Cardiac muscle cell (in vitro differentiated cells and primary cell): Measurements from ENCODE around the gene SAXO1. TPM values are rescaled to one million over a fixed set of nuclear protein-coding genes. Genes with fewer than 3 reads are reported as not detected.

ENCODE experiments used
- DNase-seq, 2 donors: peaks; one replicate each; pipeline versions ENCODE4 v3.0.0 to v3.0.0-alpha.2; 2010 to 2017; ENCODE audit warnings: low read depth in 1 of 2, low spot score in 1 of 2
- H3K27ac ChIP-seq: fragments of 200-600 bp; sonication (generic); 2 replicates; pipeline ENCODE4 v1.5.1; 2016
- H3K27me3 ChIP-seq: fragments of 200-600 bp; sonication (generic); 2 replicates; pipeline ENCODE4 v1.6.0; 2016; ENCODE audit warnings: control low read depth
- H3K36me3 ChIP-seq: fragments of 200-600 bp; sonication (generic); 2 replicates; pipeline ENCODE4 v1.5.1; 2016; ENCODE audit warnings: control low read depth
- H3K4me1 ChIP-seq: fragments of 200-600 bp; sonication (generic); 2 replicates; pipeline ENCODE4 v1.8.1; 2017; ENCODE audit warnings: low read depth, mild to moderate bottlenecking, mixed run types
- H3K4me3 ChIP-seq: fragments of 200-600 bp; sonication (generic); 2 replicates; pipeline ENCODE4 v1.5.1; 2016; ENCODE audit warnings: mild to moderate bottlenecking
- H3K9me3 ChIP-seq: fragments of 200-600 bp; sonication (generic); 2 replicates; pipeline ENCODE4 v1.5.1; 2017; ENCODE audit warnings: low read depth, mild to moderate bottlenecking, control low read depth
- polyA plus RNA-seq: library from polyadenylated mRNA; unstranded; fragments of >200 nt; fragmentation: Nextera tagmentation; extraction: Ambion mirVana; gene quantifications from 2 replicates; pipeline ENCODE4 v1.2.1, GENCODE V29; 2016
- total RNA-seq: library from RNA; depleted of rRNA; stranded (reverse); fragments of >200 nt; gene quantifications from 2 replicates; pipeline ENCODE4 v1.2.3, GENCODE V29; 2016
- TF ChIP-seq, protein P1 (sequence below): IDR thresholded peaks from 2 replicates; pipeline ENCODE4 v1.5.1; 2012; ENCODE audit warnings: low read depth, mild to moderate bottlenecking, low read length

SAXO1 gene
- total and polyA plus RNA-seq, 2 experiments from 2014 or later: 0.06 to 0.24 TPM

DNA sequence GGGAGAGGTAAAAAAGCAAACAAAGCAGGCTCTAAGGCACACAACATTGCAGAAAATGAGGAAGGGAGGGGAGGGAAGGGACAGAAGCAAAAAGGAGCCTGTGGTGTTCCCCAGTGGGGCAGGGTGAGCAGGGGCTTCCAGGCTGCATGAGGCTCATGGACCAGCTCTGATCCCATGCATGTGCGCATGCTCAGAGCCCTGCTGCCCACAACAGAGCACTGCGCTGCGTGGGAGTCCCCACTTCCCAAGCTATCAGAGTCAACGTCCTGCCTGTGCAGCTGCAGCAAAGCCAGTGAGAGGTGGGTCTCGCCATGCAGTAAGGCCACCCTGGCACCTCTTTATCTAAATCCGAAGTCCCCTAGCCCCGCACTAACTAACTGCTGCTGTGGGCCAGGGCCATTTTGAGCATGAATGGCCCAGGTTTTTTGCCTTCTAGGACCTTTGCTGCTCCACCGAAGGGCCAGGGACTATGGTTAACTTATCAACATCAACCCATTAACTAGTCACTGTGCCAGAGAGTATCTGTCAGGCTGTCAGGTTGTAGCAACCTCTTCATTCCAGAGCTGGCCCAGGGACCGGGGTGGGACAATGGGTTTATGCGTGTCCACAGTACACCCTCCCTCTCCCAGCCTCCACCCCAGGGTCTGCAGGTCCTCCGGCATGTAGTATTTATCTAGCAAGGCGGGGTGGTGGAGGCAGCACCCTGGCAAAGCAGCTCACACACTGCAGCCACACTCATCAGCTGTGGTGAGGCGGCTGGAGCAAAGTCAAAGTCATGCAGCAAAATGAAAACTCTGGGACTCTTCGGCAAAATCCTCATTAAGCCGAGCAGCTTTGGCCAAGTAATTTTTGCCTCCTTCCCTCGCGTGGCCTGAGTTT is 123.6 kb downstream of the SAXO1 start:
- Histone ChIP-seq H3K36me3 (no peaks in the 10 kb centered on the region), H3K9me3 (no peaks in the 10 kb centered on the region), H3K27ac (no peak overlapping the region), H3K4me1 (peaks cover 15% of the 10 kb centered on the region), H3K4me3 (no peak overlapping the region), H3K27me3 (no peaks in the 10 kb centered on the region)
- TF ChIP-seq, protein P1, sequence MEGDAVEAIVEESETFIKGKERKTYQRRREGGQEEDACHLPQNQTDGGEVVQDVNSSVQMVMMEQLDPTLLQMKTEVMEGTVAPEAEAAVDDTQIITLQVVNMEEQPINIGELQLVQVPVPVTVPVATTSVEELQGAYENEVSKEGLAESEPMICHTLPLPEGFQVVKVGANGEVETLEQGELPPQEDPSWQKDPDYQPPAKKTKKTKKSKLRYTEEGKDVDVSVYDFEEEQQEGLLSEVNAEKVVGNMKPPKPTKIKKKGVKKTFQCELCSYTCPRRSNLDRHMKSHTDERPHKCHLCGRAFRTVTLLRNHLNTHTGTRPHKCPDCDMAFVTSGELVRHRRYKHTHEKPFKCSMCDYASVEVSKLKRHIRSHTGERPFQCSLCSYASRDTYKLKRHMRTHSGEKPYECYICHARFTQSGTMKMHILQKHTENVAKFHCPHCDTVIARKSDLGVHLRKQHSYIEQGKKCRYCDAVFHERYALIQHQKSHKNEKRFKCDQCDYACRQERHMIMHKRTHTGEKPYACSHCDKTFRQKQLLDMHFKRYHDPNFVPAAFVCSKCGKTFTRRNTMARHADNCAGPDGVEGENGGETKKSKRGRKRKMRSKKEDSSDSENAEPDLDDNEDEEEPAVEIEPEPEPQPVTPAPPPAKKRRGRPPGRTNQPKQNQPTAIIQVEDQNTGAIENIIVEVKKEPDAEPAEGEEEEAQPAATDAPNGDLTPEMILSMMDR: no peak
- no peak for DNase-seq

- H3K36me3 ChIP-seq: no peaks in the 10 kb centered on the region
- peaks cover 15% of the 10 kb centered on the region for H3K4me1 ChIP-seq
- H3K4me3 ChIP-seq: no peak overlapping the region
- no peak overlapping the region for H3K27ac ChIP-seq
- TF ChIP-seq, protein P1: no peak
- no peaks in the 10 kb centered on the region for H3K27me3 ChIP-seq
- no peaks in the 10 kb centered on the region for H3K9me3 ChIP-seq
- DNase-seq: no peak
Observed at GRCh38 chr9:18907927-18908625, 124.9 kb downstream of the SAXO1 start.

DNA sequence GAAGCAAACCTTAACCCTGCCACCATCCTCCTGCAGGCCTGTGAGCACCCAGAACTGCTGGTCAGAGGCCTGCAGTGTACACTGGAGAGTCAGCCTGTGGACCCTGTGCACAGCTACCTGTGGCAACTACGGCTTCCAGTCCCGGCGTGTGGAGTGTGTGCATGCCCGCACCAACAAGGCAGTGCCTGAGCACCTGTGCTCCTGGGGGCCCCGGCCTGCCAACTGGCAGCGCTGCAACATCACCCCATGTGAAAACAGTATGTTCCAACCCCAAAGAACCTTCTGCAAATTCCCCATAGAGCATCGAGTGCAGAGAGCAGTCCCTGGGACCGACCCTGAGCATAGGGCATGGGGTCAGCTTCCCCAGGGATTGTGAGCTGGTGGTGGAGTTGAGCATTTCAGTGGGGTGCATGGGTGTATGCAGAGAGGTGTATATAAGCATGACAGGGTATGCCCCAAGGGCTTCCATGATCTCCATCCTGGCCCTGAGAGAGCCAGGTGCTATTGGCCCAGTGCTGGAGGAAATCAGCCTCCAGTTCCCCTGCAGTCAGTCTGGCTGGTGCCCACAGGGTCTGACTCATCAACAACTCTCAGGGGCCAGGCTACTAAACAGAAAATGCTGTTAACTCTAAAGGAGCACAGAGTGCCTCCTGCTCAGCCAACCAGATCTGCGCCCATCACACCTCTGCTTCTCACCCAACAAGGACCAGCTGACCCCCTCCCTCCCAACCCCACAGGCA is 126.2 kb downstream of the SAXO1 start:
- H3K4me3 ChIP-seq: no peak overlapping the region

GRCh38 chr9:18905883-18906629 is 127.0 kb downstream of the SAXO1 start:
- TF ChIP-seq, protein P1: no peak
- Histone ChIP-seq H3K27me3 (no peaks in the 10 kb centered on the region), H3K9me3 (no peaks in the 10 kb centered on the region), H3K36me3 (no peaks in the 10 kb centered on the region), H3K4me3 (no peak overlapping the region), H3K27ac (no peak overlapping the region), H3K4me1 (peaks cover 13% of the 10 kb centered on the region)
- peak in 1 of 2 donors; percentile 59 for DNase-seq

More for the DNA sequence above, 126.2 kb downstream of the SAXO1 start:
- Histone ChIP-seq H3K27me3 (no peaks in the 10 kb centered on the region), H3K27ac (no peak overlapping the region), H3K9me3 (no peaks in the 10 kb centered on the region), H3K4me1 (peaks cover 15% of the 10 kb centered on the region), H3K36me3 (no peaks in the 10 kb centered on the region)
- peak in 1 of 2 donors; percentile 55 for DNase-seq
- TF ChIP-seq, protein P1: no peak
